Hepatocyte (in vitro differentiated cells): Measurements from ENCODE around the gene WDPCP.

Experiments used
- CTCF ChIP-seq: fragments of 200-600 bp; sonication (generic); IDR thresholded peaks from 2 replicates; pipeline ENCODE4 v1.5.1; 2016; ENCODE audit warnings: antibody characterized with exemption, mild to moderate bottlenecking; ENCODE audit not compliant: poor library complexity
- EZH2 ChIP-seq: fragments of 200-600 bp; sonication (generic); IDR thresholded peaks from 2 replicates; pipeline ENCODE4 v1.6.1; 2016; ENCODE audit warnings: antibody characterized with exemption, mild to moderate bottlenecking, borderline replicate concordance
- EZH2phosphoT487 ChIP-seq: fragments of 200-600 bp; sonication (generic); IDR thresholded peaks from one replicate; pipeline ENCODE4 v1.6.1; 2018; ENCODE audit warnings: antibody characterized with exemption, mild to moderate bottlenecking, low read depth, moderate library complexity; ENCODE audit not compliant: unreplicated experiment, severe bottlenecking

- TF ChIP-seq EZH2phosphoT487, result no peak
- TF ChIP-seq CTCF, result no peak
- TF ChIP-seq EZH2, result no peak
Measured at GRCh38 chr2:63477686-63478085, 110.6 kb downstream of the WDPCP start.
